ENCODE results near the gene STX3. TPM values are rescaled to one million over a fixed set of nuclear protein-coding genes. Genes with fewer than 3 reads are reported as not detected.

Gene STX3
- total and polyA plus RNA-seq, 2 of the 8 experiments (the other 6 are each of a cell fraction or from before 2014, with no cell fraction given): 50.5 to 56.1 TPM

- TF ChIP-seq RNF2 (IDR thresholded peaks at IDR 0.05; ENCODE audit: borderline replicate concordance, low read depth, low read length, missing control alignments, poor library complexity, severe bottlenecking) (no peak), KDM4A (IDR thresholded peaks at IDR 0.05; ENCODE audit: low read depth, low read length, severe bottlenecking) (no peak), GTF2F1 (IDR thresholded peaks at IDR 0.05; ENCODE audit: borderline replicate concordance, low read depth, low read length) (no peak), HDAC2 (IDR thresholded peaks at IDR 0.05; ENCODE audit: borderline replicate concordance in 1 of 2, low read depth in 2 of 2, low read length in 2 of 2) (no peak), TAF7 (optimal IDR thresholded peaks at IDR 0.05; ENCODE audit: borderline replicate concordance, low read depth, low read length) (no peak), KDM5A (IDR thresholded peaks at IDR 0.05; ENCODE audit: low read length) (no peak), ZNF274 (IDR thresholded peaks at IDR 0.05; ENCODE audit: borderline replicate concordance, extremely low read depth, low read length) (no peak)
Observed at GRCh38 chr11:59842316-59842715, 87.1 kb downstream of the STX3 start (continued).

All from H1 (cell line).